Stomach (tissue), 4 donors: ENCODE data around the gene KCNA2.

Experiments
- EP300 ChIP-seq: sonication (generic); formaldehyde crosslinking; IDR thresholded peaks from one replicate; pipeline ENCODE4 v1.6.1; 2017; ENCODE audit warnings: antibody characterized with exemption
- POLR2A ChIP-seq, 4 donors: fragments of 450-650 bp; IDR thresholded peaks; one replicate each; pipeline ENCODE4 v1.6.1; 2016; ENCODE audit warnings: antibody characterized with exemption in 4 of 4, control low read depth in 2 of 4, mild to moderate bottlenecking in 1 of 4, moderate library complexity in 1 of 4
- POLR2AphosphoS5 ChIP-seq, 3 donors: sonication (generic); formaldehyde crosslinking; IDR thresholded peaks; one replicate each; pipeline ENCODE4 v1.6.1; 2016; ENCODE audit warnings: antibody characterized with exemption in 3 of 3
- TF ChIP-seq, protein P1 (sequence below), 7 experiments: fragments of 450-650 bp in 4 of 7; fragments of 200-600 bp in 3 of 7; sonication (generic) in 3 of 7; IDR thresholded peaks; one replicate each; pipeline ENCODE4 v1.5.1; 2016 to 2019; ENCODE audit warnings: antibody characterized with exemption in 7 of 7, control low read depth in 2 of 7, mild to moderate bottlenecking in 1 of 7

DNA sequence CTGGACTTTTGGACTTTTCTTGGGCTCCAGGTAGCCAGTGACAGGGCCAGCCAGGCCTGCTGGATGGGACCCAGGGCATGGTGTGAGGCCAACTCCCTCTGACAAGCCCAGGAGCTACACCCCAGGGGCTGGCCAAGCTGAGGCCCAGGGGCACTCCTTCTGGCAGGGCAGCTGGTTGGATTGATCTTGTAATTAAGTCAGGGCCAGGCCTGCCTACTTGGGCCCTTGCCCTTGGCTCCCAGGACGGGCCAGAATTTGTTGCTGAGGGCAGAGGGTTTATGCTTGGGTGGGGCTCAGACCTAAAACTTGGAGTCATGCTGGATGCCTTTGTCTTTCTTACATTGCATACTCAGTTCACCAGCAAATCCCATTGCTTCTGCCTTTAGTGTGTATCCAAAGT is 20.7 kb downstream of the KCNA2 start:
- TF ChIP-seq, protein P1, sequence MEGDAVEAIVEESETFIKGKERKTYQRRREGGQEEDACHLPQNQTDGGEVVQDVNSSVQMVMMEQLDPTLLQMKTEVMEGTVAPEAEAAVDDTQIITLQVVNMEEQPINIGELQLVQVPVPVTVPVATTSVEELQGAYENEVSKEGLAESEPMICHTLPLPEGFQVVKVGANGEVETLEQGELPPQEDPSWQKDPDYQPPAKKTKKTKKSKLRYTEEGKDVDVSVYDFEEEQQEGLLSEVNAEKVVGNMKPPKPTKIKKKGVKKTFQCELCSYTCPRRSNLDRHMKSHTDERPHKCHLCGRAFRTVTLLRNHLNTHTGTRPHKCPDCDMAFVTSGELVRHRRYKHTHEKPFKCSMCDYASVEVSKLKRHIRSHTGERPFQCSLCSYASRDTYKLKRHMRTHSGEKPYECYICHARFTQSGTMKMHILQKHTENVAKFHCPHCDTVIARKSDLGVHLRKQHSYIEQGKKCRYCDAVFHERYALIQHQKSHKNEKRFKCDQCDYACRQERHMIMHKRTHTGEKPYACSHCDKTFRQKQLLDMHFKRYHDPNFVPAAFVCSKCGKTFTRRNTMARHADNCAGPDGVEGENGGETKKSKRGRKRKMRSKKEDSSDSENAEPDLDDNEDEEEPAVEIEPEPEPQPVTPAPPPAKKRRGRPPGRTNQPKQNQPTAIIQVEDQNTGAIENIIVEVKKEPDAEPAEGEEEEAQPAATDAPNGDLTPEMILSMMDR (IDR thresholded peaks at IDR 0.05), result no peak
- TF ChIP-seq POLR2A (IDR thresholded peaks at IDR 0.05), result no peak
- TF ChIP-seq POLR2AphosphoS5 (IDR thresholded peaks at IDR 0.05), result no peak
- no peak for TF ChIP-seq EP300
